Hematopoietic multipotent progenitor cell treated with erythropoietin and hydrocortisone succinate and interleukin-3 and kit ligand, for 6 days (in vitro differentiated cells): ENCODE measurements around the gene TLCD2.
A peak's percentile ranks its signal among the peaks of the same experiment; 100 is the strongest.
"Not testable (repeated sequence)": the region's sequence is repeated elsewhere in the genome, so short reads cannot be mapped to it uniquely, and the experiment has no call there.

Experiments used
- DNase-seq: peaks from one replicate; pipeline ENCODE4 v3.0.0-alpha.2; 2015

The TLCD2 gene

GRCh38 chr17:1709971-1710806 lies at the start of gene TLCD2:
Gene TLCD2, minus strand, starts transcription at chr17:1710377. Its CDS starts 135 bp downstream, at chr17:1710242.
- DNase-seq: peak; percentile 53

- DNase-seq: no peak
Observed at GRCh38 chr17:1759529-1759928, 49.4 kb upstream of the TLCD2 start.

GRCh38 chr17:1758807-1759206 lies 48.6 kb upstream of the TLCD2 start:
- DNase-seq: no peak

DNA sequence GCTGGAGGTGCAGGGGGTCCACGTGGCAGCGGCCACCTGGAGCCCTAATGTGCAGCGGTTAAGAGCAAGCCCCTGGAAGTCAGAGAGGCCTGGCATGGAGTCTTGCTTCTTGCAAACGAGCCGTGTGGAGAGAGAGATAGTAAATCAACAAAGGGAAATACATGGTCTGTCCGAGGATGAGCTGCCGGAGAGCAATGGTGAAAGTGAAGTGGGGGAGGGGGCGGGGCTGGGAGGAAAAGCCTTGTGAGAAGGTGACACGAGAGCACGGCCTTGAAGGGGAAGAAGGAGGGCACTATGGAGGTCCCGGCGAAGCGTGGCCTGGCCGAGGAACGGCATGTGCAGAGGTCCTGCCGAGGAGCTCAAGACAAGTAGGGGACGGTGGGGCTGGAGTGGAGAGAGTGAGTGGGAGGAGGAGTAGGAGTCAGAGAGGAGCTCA lies 45.7 kb upstream of the TLCD2 start:
- DNase-seq: no peak

DNA sequence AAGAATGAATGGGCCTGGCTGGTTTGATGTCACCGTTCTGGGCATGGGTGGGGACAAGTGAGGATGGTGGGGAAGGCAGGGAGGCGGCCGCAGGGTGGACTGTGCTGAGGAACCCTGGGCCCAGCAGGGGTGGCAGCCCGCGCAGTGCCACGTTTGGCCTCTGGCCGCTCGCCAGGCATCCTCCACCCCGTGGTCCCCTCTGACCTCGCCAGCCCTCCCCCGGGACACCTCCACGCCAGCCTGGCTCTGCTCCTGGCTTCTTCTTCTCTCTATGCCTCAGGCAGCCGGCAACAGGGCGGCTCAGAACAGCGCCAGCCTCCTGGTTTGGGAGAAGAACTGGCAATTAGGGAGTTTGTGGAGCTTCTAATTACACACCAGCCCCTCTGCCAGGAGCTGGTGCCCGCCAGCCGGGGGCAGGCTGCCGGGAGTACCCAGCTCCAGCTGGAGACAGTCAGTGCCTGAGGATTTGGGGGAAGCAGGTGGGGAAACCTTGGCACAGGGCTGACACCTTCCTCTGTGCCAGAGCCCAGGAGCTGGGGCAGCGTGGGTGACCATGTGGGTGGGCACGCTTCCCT lies 45.2 kb upstream of the TLCD2 start:
- no peak for DNase-seq

DNA sequence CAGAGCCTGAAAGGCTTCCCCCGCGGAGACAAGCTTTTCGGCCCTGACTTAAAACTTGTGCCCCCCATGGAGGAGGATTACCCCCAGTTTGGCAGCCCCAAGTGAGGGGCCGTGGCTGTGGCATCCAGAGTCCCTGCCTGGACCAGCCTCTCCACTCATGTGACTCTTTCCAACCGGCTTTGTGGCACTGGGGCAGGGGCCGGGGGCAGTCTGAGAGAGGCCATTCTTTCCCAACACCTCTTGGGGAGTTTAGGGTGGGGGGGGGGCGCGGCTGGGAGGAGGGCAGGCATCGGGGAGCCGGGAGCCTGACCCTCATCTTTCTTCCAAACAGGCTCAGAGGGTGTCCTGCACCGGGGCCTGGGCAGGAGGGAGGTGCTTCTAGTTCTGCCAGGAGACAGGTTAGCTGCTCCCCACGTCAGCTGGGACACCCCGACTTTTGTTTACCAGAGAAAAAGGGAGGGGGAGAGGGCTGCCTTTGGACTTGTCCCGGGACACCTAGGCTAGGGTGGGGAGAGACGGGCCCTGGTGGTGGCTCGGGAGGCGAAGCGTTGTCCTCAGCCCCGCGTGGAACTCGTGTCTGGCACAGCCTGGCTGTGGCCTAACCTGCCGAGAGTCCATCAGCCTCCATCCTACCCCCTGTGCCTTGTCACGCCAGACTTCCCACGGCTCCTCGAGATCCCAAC lies 44.4 kb upstream of the TLCD2 start:
- DNase-seq: no peak

- DNase-seq: no peak
Observed at GRCh38 chr17:1753767-1754429, 43.7 kb upstream of the TLCD2 start.

DNA sequence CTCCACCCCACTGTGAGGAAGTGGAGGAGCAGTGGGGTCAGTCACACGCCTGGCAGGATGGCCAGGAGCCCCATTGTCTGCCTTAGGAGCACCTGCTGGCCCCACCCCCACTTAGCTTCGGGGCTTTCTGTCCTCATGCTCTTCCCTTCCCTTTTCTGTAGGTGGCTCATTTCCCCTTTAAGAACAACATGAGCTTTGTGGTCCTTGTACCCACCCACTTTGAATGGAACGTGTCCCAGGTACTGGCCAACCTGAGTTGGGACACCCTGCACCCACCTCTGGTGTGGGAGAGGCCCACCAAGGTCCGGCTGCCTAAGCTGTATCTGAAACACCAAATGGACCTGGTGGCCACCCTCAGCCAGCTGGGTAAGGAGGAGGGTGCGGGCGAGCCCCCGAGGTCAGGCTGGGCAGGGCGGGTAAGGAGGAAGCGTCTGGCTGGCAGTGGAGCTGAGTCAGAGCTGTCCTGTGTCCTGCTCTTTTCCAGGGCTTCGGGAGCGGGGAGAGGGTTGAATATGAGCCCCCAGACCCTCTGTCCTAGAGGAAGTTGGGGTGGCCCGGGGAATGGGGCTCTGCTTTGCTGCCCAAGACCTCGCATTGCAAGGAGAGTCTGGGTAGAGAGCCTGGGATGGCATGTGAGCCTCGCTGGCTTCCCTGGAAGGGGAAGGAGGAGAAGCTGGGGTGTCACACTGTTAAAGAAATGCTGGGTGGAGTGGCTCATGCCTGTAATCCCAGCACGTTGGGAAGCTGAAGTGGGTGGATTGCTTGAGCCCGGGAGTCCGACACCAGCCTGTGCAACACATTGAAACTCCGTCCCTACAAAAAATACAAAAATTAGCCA lies 42.5 kb upstream of the TLCD2 start:
- peak; percentile 60 for DNase-seq

- DNase-seq: no peak
Observed at GRCh38 chr17:1750628-1751027, 40.5 kb upstream of the TLCD2 start.

GRCh38 chr17:1746975-1747543 lies 36.9 kb upstream of the TLCD2 start:
- no peak for DNase-seq

DNA sequence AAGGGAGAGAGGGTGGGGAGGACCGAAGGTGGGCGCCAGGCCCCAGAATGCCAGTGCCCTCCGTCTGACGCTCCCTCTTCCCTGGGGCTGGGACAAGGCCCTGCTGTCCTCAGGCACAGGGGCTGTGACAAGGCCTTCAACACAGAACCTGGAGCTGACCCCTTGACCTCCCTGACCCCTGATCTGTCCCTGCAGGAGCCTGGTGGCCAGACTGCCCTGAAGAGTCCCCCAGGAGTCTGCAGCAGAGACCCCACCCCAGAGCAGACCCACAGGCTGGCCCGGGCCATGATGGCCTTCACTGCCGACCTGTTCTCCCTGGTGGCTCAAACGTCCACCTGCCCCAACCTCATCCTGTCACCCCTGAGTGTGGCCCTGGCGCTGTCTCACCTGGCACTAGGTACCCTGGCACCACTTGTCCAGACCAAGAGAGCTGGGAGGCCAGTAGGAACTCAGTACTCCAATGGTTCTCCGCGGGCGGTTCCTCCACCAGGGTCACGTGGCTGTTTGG lies 35.4 kb upstream of the TLCD2 start:
- no peak for DNase-seq

DNA sequence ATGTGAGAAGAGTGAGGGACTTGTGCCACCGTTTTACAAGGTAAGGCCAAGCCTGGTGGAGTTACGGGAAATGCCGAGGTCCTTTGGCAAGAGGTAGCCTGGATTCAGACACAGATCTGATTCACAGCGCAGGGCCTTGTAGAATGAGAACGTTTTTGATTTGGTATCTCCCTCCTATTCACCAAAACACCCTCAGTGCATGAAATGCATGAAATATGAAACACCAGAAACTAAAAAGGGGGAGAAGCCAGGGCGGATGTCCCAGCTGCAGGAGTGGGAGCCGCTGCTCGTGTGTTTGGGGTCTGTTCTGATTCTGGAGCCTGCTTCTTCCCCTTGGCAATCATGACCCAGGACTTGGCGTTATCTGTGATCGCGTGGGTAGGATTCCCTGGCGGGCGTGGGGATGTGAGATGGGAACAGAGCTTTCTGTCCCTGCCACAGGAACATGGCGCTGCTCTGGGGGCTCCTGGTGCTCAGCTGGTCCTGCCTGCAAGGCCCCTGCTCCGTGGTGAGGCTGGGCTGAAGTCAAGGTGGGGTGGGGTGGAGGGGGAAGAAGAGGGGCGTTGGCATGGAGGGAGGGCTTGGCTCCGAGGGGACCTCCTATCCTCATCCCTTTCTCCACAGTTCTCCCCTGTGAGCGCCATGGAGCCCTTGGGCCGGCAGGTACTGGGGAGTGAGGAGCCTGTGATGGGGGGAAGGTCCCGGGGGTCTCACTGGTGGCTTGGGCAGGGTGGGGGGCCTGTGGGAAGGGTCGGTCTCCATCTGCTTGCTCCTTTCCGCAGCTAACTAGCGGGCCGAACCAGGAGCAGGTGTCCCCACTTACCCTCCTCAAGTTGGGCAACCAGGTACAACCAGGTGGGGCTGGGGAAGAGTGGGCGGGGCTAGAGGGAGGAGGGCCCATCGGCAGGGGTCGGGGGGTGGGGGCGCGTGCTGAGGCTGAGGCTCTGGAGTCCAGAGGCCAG lies 34.7 kb upstream of the TLCD2 start:
- no peak for DNase-seq

- no peak for DNase-seq
Observed at GRCh38 chr17:1743088-1743439, 32.9 kb upstream of the TLCD2 start.

- no peak for DNase-seq
Observed at GRCh38 chr17:1742371-1743087, 32.4 kb upstream of the TLCD2 start, which contains the start of gene SERPINF2. Gene SERPINF2, plus strand, starts transcription at chr17:1742871. Its CDS starts 2,125 bp downstream, at chr17:1744996.

- DNase-seq: not testable (repeated sequence)
Observed at GRCh38 chr17:1741899-1742298, 31.7 kb upstream of the TLCD2 start.

DNA sequence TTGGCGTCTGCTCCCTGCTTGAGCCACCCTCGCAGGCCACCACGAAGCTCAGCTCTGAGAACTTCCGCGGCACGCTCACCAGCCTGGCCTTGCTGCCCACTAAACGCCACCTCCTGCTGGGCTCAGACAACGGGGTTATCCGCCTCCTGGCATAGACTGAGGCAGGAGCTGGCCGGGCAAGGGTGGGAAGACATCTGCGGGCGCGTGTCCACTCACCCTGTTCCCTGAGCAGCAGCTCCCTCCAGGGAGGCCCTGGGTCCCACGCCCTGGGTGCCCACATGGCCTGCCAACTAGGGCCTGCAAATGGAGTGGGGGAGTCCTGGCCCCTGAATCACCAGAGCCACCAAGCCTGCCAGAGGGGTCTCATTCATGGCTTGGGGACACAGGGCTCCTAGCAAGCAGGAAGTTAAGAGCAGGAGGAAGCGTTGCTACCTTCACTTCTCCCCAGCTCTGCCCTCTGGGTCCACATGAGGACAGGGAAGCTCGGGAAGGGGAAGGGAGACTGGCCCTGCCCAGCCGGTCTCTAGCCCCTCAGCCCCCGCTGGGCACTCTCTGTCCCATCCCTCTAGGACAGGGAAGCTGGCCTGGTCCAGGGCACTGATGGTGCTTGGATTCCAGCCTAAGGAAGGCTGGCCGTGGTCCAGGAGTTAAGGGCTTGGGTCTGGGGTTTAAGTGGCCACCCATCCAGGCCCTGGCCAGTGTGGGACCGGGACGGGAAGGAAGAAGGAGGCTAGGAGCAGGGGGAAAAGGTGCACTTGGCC lies 27.5 kb upstream of the TLCD2 start:
- DNase-seq: no peak

DNA sequence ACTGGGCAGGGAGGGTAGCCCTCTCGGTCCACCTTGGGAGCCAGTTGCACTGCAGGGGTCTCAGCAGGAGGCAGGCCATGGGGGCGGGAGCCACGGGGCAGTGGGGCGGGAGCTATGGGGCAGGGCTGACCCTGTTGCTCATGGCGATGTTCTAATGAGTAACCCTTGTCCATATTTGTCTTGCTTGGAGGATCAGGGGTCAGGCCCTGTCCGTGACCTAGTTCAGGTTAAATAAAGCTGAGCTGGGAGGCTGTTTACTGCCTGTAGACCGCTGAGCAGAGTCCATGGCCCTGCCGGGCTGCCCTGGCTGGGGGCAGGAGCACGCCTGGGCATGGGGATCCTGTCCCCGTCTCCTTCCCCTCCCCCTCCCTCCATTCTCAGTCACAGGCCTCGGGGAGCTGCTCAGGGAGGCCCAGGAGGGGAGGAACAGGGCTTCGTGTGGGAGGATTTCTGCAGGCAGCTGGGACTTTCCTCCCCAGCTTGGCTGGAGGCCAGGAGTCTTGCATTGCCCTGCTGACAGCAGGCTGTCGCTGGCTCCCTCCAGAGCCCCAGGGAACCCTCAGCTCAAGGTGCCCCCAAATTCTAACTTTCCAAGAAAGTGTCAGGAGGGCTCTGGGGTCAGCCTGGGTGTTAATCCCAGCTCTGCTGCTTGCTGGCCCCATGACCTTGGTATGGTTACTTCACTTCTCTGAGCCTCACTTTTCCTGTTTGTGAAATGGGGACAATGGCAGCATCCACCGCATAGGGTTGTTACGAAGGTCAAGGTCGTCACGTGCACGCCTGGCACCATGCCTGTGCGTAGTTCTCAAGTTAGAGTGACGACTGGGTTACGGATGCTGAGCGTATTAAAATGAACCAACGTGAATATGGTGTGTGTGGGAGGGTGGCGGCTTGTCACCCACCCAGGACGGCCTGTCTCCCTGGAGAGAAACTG lies 26.4 kb upstream of the TLCD2 start:
- DNase-seq: peak; percentile 68

- no peak for DNase-seq
Observed at GRCh38 chr17:1735834-1736347, 25.7 kb upstream of the TLCD2 start.
